Karpas-422 (cell line): ENCODE measurements around the gene ADPRS. TPM values are rescaled to one million over a fixed set of nuclear protein-coding genes. Genes with fewer than 3 reads are reported as not detected.

Experiments used
- DNase-seq: peaks from one replicate; pipeline ENCODE4 v3.0.0-alpha.2; 2015
- H2AFZ ChIP-seq: fragments of 200-600 bp; sonication (generic); 2 replicates; pipeline ENCODE4 v1.6.1; 2014; ENCODE audit warnings: antibody characterized with exemption, low read length, mixed read lengths
- H3K27ac ChIP-seq: fragments of 200-600 bp; sonication (generic); 2 replicates; pipeline ENCODE4 v1.5.1; 2014; ENCODE audit warnings: mild to moderate bottlenecking, low read length, moderate library complexity
- H3K27me3 ChIP-seq: fragments of 200-600 bp; sonication (generic); 2 replicates; pipeline ENCODE4 v1.6.1; 2014; ENCODE audit warnings: low read length, mixed read lengths
- H3K36me3 ChIP-seq: fragments of 200-600 bp; sonication (generic); 2 replicates; pipeline ENCODE4 v1.6.1; 2014; ENCODE audit warnings: low read length, mixed read lengths; ENCODE audit not compliant: insufficient read depth
- H3K4me1 ChIP-seq: fragments of 200-600 bp; sonication (generic); 2 replicates; pipeline ENCODE4 v1.6.1; 2014; ENCODE audit warnings: mild to moderate bottlenecking, low read length, mixed read lengths
- H3K4me2 ChIP-seq: fragments of 200-600 bp; sonication (generic); 2 replicates; pipeline ENCODE4 v1.6.1; 2014; ENCODE audit warnings: low read length, low read depth, mild to moderate bottlenecking; ENCODE audit not compliant: poor library complexity, severe bottlenecking
- H3K4me3 ChIP-seq: fragments of 200-600 bp; sonication (generic); 2 replicates; pipeline ENCODE4 v1.5.1; 2014; ENCODE audit warnings: mild to moderate bottlenecking, antibody characterized with exemption, low read length, mixed read lengths
- H3K79me2 ChIP-seq: fragments of 200-600 bp; sonication (generic); 2 replicates; pipeline ENCODE4 v1.6.1; 2014; ENCODE audit warnings: mild to moderate bottlenecking, low read length, mixed read lengths
- H3K9ac ChIP-seq: fragments of 200-600 bp; sonication (generic); 2 replicates; pipeline ENCODE4 v1.6.0; 2014; ENCODE audit warnings: low read length
- H3K9me2 ChIP-seq: fragments of 200-600 bp; sonication (generic), shearing (Covaris generic); replicated peaks from 2 replicates; pipeline ENCODE4 v1.6.0; 2014; ENCODE audit warnings: mild to moderate bottlenecking, low read length, moderate library complexity; ENCODE audit not compliant: insufficient read depth
- H3K9me3 ChIP-seq: fragments of 300-700, 200-600 bp; sonication (generic); 2 replicates; pipeline ENCODE4 v1.6.1; 2014; ENCODE audit warnings: low read length, mixed read lengths
- H4K20me1 ChIP-seq: fragments of 200-600 bp; sonication (generic); 2 replicates; pipeline ENCODE4 v1.6.1; 2014; ENCODE audit warnings: mild to moderate bottlenecking, antibody characterized with exemption, low read length, low read depth; ENCODE audit not compliant: insufficient read depth
- total RNA-seq: library from RNA; depleted of rRNA; stranded (reverse); fragments of >200 nt; shearing (Covaris generic); gene quantifications from 2 replicates; pipeline ENCODE4 v1.2.3, GENCODE V29; 2014; ENCODE audit warnings: low replicate concordance

The ADPRS gene
- total RNA-seq, 1 experiment from 2014 or later: 29.3 TPM

GRCh38 chr1:36091698-36092097, 3.0 kb downstream of the ADPRS start:
- Histone ChIP-seq H3K4me2 (no peak overlapping the region), H2AFZ (no peak overlapping the region), H3K27me3 (no peaks in the 10 kb centered on the region), H3K9me3 (no peaks in the 10 kb centered on the region), H3K4me3 (no peak overlapping the region), H3K9ac (no peak overlapping the region), H3K79me2 (peaks cover 22% of the 10 kb centered on the region), H3K9me2 (no peaks in the 10 kb centered on the region), H4K20me1 (0 out of 2 replicates have a peak, but pooled peaks cover 13% of the 10 kb centered on the region), H3K4me1 (peaks cover 27% of the 10 kb centered on the region), H3K27ac (no peak overlapping the region), H3K36me3 (peaks cover 8% of the 10 kb centered on the region; the same call in 1 of the 2 replicates)
- DNase-seq: no peak

GRCh38 chr1:36092166-36092797, 3.6 kb downstream of the ADPRS start:
- no peak overlapping the region for H2AFZ ChIP-seq
- no peaks in the 10 kb centered on the region for H3K9me3 ChIP-seq
- H3K4me1 ChIP-seq: peaks cover 27% of the 10 kb centered on the region
- peaks cover 8% of the 10 kb centered on the region; the same call in 1 of the 2 replicates for H3K36me3 ChIP-seq
- no peak for DNase-seq
- H3K79me2 ChIP-seq: peaks cover 22% of the 10 kb centered on the region
- no peaks in the 10 kb centered on the region for H3K9me2 ChIP-seq
- H3K27me3 ChIP-seq: no peaks in the 10 kb centered on the region
- H3K4me2 ChIP-seq: no peak overlapping the region
- 0 out of 2 replicates have a peak, but pooled peaks cover 13% of the 10 kb centered on the region for H4K20me1 ChIP-seq
- no peak overlapping the region for H3K27ac ChIP-seq
- no peak overlapping the region for H3K4me3 ChIP-seq
- no peak overlapping the region for H3K9ac ChIP-seq

DNA sequence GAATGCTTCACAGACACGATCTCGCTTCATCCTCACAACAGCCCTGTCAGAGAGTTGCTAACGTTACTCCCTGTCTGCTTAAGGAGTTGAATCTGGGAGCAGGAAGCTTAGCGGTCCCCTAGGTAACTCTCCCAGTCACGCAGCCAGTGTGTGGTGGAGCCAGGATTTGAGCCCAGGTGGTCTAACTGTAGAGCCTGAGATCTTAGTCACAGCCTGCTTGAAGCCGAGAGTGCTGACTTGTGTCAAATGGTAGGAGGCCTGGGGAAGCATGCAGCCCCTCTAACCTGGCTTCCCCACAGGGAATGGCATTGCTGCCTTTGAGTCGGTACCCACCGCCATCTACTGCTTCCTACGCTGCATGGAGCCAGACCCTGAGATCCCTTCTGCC, 4.1 kb downstream of the ADPRS start:
- Histone ChIP-seq H4K20me1 (0 out of 2 replicates have a peak, but pooled peaks cover 13% of the 10 kb centered on the region), H3K79me2 (peaks cover 22% of the 10 kb centered on the region), H3K9ac (no peak overlapping the region), H3K4me2 (no peak overlapping the region), H2AFZ (no peak overlapping the region), H3K27me3 (no peaks in the 10 kb centered on the region), H3K9me2 (no peaks in the 10 kb centered on the region), H3K9me3 (no peaks in the 10 kb centered on the region), H3K4me3 (no peak overlapping the region), H3K36me3 (peaks cover 8% of the 10 kb centered on the region; the same call in 1 of the 2 replicates), H3K27ac (no peak overlapping the region), H3K4me1 (peaks cover 27% of the 10 kb centered on the region)
- DNase-seq: no peak

DNA sequence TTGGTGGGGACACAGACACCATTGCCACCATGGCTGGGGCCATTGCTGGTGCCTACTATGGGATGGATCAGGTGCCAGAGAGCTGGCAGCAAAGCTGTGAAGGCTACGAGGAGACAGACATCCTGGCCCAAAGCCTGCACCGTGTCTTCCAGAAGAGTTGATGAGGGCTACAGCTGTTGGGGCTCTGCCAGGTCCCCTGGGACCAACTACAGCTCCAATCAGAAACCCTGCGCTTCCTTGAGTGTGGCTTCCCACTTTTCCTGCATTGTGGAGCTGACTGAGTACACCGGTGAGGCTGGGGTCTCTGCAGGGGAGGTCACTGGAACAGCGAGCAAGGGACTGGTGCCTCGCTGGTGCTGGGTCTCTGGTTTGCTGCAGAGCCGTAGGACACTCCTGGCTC, 4.5 kb downstream of the ADPRS start:
- no peak overlapping the region for H3K4me3 ChIP-seq
- peaks cover 22% of the 10 kb centered on the region for H3K79me2 ChIP-seq
- H2AFZ ChIP-seq: no peak overlapping the region
- H3K9me3 ChIP-seq: no peaks in the 10 kb centered on the region
- H3K27ac ChIP-seq: no peak overlapping the region
- H3K4me2 ChIP-seq: no peak overlapping the region
- 0 out of 2 replicates have a peak, but pooled peaks cover 13% of the 10 kb centered on the region for H4K20me1 ChIP-seq
- H3K36me3 ChIP-seq: peaks cover 8% of the 10 kb centered on the region; the same call in 1 of the 2 replicates
- peaks cover 23% of the 10 kb centered on the region for H3K4me1 ChIP-seq
- H3K9ac ChIP-seq: no peak overlapping the region
- DNase-seq: no peak
- H3K9me2 ChIP-seq: no peaks in the 10 kb centered on the region
- H3K27me3 ChIP-seq: no peaks in the 10 kb centered on the region

DNA sequence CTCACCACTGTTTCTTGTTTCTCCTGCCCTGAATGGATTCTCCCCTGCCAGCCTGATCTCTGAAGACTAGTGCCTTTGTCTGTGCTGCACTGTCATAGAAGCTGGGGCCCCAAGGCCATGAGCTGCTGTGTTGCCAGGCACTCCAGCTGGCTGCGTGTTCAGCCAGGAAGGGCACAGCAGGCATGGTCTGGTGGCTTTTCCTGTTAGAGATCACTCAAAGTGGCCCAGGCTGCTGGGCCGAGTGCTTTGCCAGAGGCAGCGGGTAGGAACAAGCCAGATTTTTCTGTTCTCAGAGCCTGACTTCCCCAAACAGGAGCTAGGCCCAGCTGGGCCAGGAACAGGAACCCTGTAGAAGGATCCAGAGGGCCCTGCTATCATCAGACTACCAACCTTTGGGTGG, 5.2 kb downstream of the ADPRS start:
- no peak for DNase-seq
- 0 out of 2 replicates have a peak, but pooled peaks cover 13% of the 10 kb centered on the region for H4K20me1 ChIP-seq
- H3K9me3 ChIP-seq: no peaks in the 10 kb centered on the region
- no peak overlapping the region for H3K9ac ChIP-seq
- H3K79me2 ChIP-seq: peaks cover 21% of the 10 kb centered on the region
- H3K27ac ChIP-seq: no peak overlapping the region
- H3K36me3 ChIP-seq: peaks cover 8% of the 10 kb centered on the region; the same call in 1 of the 2 replicates
- no peaks in the 10 kb centered on the region for H3K9me2 ChIP-seq
- no peaks in the 10 kb centered on the region for H3K27me3 ChIP-seq
- peaks cover 20% of the 10 kb centered on the region for H3K4me1 ChIP-seq
- H2AFZ ChIP-seq: no peak overlapping the region
- H3K4me3 ChIP-seq: no peak overlapping the region
- no peak overlapping the region for H3K4me2 ChIP-seq

DNA sequence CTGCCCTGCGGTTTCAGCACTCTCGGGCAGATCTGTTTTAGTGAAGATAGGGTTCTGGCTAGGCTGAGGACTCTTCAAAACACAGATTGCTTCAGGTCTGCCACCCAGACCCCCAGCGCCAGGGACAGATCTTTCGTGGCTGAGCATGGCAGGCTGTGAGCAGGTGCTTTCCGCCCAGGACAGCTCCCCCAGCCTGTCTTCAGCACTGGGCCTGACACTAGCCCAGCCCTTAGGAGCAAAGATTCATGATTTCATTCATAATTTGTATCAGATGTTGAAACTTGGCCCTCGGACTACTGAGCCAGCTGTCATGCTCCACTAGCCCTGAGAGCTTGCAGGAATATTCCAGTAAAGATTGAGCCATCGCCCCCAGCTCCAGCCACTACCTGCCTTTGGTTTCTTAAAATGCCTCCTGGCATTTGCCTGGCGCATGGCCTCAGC, 5.9 kb downstream of the ADPRS start:
- H2AFZ ChIP-seq: no peak overlapping the region
- no peak overlapping the region for H3K4me3 ChIP-seq
- H3K27me3 ChIP-seq: no peaks in the 10 kb centered on the region
- H3K79me2 ChIP-seq: peaks cover 14% of the 10 kb centered on the region
- H3K4me2 ChIP-seq: no peak overlapping the region
- no peak for DNase-seq
- no peaks in the 10 kb centered on the region for H3K9me3 ChIP-seq
- 0 out of 2 replicates have a peak, but pooled peaks cover 10% of the 10 kb centered on the region for H4K20me1 ChIP-seq
- H3K4me1 ChIP-seq: peaks cover 19% of the 10 kb centered on the region
- H3K9me2 ChIP-seq: no peaks in the 10 kb centered on the region
- H3K9ac ChIP-seq: no peak overlapping the region
- peaks cover 8% of the 10 kb centered on the region; the same call in 1 of the 2 replicates for H3K36me3 ChIP-seq
- H3K27ac ChIP-seq: no peak overlapping the region

DNA sequence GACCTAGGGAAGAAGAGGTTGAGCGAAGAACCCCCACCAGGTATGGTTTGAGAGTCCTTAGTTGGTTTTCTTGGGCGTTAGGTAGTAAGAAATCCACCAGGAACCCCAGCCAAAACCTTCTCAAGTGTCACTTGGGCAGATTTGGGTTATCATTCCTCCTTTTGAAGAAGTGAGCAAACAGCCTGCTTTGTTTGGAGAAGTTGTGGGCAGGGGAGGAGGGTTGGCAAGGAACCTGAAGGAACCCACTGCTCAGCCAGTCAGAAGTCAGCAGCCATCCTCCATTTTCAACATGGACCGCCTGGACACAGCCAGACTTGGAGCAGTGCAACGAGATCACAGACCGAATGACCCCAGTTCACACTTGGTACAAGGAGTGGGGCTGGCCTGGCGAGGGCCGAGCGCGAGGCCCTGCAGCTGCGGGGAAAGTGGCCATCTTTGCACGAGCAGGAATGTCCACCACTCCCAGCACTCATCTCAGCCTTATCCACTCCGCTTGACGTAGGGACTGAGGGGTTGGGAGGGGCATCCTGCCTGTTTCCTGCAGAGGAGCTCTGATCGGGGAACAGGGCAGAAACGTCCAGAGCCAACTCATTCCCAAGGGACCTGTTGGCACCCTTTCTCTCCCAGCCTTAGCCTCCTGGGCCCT, 7.2 kb downstream of the ADPRS start:
- Histone ChIP-seq H3K36me3 (peaks cover 8% of the 10 kb centered on the region; the same call in 1 of the 2 replicates), H3K9ac (no peak overlapping the region), H3K9me3 (no peaks in the 10 kb centered on the region), H3K4me2 (no peak overlapping the region), H3K27me3 (no peaks in the 10 kb centered on the region), H2AFZ (no peak overlapping the region), H4K20me1 (0 out of 2 replicates have a peak, but pooled peaks cover 9% of the 10 kb centered on the region), H3K27ac (no peak overlapping the region), H3K79me2 (0 out of 2 replicates have a peak, but pooled peaks cover 3% of the 10 kb centered on the region), H3K4me1 (peaks cover 14% of the 10 kb centered on the region), H3K4me3 (no peak overlapping the region), H3K9me2 (no peaks in the 10 kb centered on the region)
- no peak for DNase-seq
